H7 (cell line): Measurements from ENCODE around the gene DROSHA. TPM values are rescaled to one million over a fixed set of nuclear protein-coding genes. Genes with fewer than 3 reads are reported as not detected.
A peak's percentile ranks its signal among the peaks of the same experiment; 100 is the strongest.

Experiments
- DNase-seq: peaks from one replicate; pipeline ENCODE4 v3.0.0; 2012
- H3K27me3 ChIP-seq: 2 replicates; pipeline ENCODE4 v1.6.0; 2011; ENCODE audit warnings: mild to moderate bottlenecking, low read length; ENCODE audit not compliant: control insufficient read depth, insufficient read depth
- H3K36me3 ChIP-seq: replicated peaks from 2 replicates; pipeline ENCODE4 v1.5.1; 2011; ENCODE audit warnings: low read length; ENCODE audit not compliant: control insufficient read depth, insufficient read depth
- H3K4me3 ChIP-seq: 2 replicates; pipeline ENCODE4 v1.5.1; 2011; ENCODE audit warnings: low read depth, mild to moderate bottlenecking, control low read depth, low read length, moderate library complexity; ENCODE audit not compliant: insufficient read depth
- total RNA-seq: library from RNA; depleted of rRNA; stranded (reverse); fragments of >200 nt; shearing (Covaris generic); gene quantifications from 2 replicates; pipeline ENCODE4 v1.2.3, GENCODE V29; 2014

Gene DROSHA
- total RNA-seq, 1 experiment from 2014 or later = 36.0 TPM

DNA sequence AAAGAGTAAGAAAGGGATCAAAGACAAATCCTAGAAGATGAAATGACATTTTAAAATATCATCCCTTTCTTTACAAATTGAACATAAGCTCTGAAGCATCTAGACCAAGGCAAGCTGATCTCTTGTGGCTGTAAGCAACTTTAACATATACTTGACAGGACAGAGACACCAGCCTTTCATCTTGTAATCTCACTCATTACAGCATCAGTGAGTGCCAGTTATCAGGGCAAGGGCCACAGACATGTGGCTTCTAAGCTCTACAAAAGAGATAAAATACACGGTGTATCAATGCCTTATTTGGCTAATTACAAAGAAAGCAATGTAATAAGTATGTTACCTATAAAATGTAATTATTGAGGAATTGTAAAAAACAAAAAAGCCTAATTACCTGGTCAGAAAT is 95.0 kb downstream of the DROSHA start:
- DNase-seq = no peak
- 0 out of 2 replicates have a peak, but pooled peaks cover 1% of the 10 kb centered on the region for H3K36me3 ChIP-seq
- H3K27me3 ChIP-seq = no peaks in the 10 kb centered on the region
- H3K4me3 ChIP-seq = no peak overlapping the region

DNA sequence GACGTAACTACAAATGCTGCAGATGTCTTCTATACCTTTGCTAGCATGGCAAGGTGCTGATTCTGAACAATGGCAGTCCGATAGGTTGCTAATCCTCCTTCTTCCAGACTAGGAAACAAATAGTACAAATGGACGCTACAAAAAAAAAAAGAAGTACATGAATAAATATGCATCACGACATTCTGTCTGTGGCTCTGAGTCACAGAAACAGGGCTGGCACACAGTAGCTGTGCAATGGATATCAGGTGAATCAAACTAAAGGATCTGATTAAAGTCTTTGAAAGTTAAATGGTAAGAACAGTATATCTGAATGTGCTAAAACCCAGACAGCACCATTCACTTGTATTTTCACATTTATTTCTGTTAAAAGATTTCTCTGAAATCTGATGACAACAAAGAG is 96.2 kb downstream of the DROSHA start:
- Histone ChIP-seq H3K36me3 (0 out of 2 replicates have a peak, but pooled peaks cover 2% of the 10 kb centered on the region), H3K27me3 (no peaks in the 10 kb centered on the region), H3K4me3 (no peak overlapping the region)
- no peak for DNase-seq

DNA sequence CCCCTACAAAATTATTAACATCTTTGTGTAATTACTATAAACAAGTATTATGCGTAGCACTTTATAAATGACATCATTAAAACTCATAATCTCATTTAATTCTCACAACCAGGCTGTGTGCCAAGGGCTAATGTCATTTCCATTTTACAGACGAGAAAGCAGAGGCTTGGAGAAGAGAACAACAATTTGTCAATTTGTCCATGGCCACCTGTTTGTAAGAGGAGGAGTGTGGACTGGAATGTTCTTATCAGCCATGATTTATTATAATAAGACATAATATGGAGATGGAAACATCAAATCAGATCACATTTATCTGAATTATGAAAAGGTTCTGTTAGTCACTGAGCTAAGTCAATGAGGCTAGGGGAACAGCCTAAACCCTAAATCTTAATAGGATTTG is 97.0 kb downstream of the DROSHA start:
- Histone ChIP-seq H3K27me3 (no peaks in the 10 kb centered on the region), H3K4me3 (no peak overlapping the region), H3K36me3 (0 out of 2 replicates have a peak, but pooled peaks cover 2% of the 10 kb centered on the region)
- no peak for DNase-seq

DNA sequence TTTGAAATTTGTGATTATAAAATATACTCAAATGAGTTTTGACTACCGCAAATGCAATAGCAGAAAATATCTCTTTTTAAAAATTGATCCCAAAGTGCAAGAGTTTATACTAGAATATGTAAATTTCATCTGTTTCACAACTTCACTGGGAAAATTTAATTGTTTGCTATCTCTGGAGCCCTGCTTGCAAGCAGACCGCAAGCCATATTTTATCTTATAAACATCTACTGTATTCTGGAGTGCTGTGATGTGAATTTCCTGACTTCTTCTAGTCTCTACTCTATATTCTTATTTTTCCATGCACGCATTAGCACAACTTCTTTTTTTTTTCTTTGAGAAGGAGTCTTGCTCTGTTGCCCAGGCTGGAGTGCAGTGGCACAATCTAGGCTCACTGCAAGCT is 98.7 kb downstream of the DROSHA start:
- Histone ChIP-seq H3K27me3 (no peaks in the 10 kb centered on the region), H3K4me3 (no peak overlapping the region), H3K36me3 (0 out of 2 replicates have a peak, but pooled peaks cover 2% of the 10 kb centered on the region)
- no peak for DNase-seq

DNA sequence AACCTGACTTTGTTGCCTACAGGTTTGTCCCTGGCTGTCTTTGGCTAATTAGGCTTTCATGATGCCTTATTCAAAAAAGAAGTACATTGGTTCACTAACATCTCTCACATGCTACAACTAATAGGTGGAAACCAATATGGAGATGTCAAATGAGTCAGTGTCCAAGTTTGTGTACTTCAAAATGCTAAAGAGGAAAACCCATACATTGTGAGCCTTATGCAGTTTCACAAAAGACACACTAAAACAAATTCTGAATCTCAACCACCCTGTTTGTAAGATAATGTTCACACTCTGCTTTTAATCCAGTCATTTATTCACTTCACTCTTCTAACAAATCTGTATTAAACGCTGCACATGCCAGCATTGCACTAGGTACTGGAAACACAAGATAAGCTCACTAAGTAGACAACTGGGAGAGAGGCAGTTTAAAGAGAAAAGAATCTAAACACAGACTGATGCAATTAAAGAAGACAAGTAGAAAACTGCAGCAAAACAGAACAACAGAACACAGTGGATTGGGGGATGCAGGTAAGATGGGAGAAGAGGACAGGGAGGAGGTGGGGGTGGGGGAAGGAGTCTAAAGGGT is 104.1 kb downstream of the DROSHA start:
- no peak for DNase-seq
- no peaks in the 10 kb centered on the region for H3K27me3 ChIP-seq
- peaks cover 2% of the 10 kb centered on the region; the same call in 1 of the 2 replicates for H3K36me3 ChIP-seq
- H3K4me3 ChIP-seq = no peak overlapping the region

DNA sequence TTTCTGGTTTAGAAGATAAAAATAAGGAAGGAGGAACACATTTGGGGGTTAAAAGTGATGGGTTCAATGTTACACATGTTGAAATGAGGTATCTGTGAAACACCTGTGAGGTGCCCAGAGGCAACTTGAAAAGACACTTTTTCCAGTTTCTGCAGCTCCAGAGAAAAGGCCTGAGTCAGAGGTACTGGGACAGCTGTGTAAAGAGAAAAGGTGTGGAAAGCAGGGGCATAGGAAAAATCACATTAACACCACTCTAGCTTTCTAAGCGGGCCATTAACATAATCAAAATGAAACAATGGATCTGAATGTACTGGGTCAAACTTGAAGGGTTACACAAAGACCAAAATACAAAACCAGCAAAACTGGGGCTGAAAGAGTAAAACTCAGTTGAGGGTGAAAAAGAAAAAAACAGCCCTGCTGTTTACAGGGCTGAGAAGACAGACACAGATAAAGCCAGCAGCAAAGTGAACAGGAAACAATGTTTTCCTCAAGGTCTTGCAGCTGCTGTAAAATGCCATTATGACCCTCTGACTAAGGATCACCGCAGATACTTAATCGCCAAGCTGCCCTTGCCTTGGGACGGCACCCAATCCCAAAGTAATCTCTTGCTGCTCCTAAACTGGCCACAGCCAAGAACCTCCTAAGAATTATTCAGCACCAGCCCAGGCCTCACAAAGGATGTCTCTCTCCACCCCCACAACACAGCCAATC is 104.7 kb downstream of the DROSHA start:
- Histone ChIP-seq H3K36me3 (peaks cover 5% of the 10 kb centered on the region), H3K27me3 (no peaks in the 10 kb centered on the region), H3K4me3 (no peak overlapping the region)
- DNase-seq = peak; percentile 8

DNA sequence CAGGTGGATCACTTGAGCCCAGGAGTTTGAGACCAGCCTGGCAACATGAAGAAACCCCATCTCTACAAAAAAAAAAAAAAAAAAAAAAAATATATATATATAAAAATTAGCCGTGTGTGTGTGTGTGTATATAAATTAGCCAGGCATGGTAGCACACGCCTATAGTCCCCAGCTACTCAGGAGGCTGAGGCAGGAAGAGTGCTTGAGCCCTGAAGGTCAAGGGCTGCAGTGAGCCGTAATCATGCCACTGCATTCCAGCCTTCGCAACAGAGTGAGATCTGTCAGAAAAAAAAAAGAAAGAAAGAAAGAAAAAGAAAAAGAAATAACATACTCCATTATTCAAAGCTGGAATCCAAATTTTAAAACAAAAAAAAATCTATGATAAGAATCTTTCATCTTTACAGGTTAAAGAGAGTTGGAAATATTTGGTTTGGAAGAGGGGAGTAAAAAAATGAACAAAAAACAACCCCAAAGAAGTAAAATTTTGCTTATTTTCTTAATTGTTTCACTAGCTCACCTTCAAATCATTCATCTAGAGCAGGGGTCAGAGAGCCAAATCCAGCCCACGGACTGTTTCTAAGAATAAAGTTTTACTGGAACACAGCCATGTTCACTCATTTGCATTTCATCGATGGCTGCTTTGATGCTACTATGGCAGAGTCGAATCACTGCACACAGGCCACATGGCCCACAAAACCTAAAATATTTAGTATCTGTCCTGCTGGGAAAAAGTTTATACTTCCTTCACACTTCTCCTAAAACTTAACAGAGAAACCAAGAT is 109.9 kb downstream of the DROSHA start:
- no peak for DNase-seq
- Histone ChIP-seq H3K4me3 (no peak overlapping the region), H3K27me3 (no peaks in the 10 kb centered on the region), H3K36me3 (peaks cover 18% of the 10 kb centered on the region)

DNA sequence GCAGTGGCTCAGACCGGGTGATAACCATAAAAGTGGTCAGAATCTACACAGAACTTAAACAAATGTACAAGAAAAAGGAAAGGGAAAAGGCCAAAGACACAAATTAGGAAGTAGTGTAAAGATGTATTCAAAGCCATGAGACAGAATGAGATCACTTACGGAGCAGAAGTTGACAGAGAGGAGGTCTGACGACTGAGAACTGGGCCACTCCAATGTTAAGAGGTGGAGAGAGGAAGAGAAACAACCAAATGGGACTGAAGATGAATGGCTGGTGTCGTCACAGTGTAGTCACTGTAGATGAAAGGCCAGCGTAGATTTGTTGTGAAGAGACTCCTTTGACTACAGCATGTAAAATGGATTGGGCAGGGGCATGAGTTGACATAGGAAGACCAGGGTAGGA is 114.4 kb downstream of the DROSHA start:
- no peak overlapping the region for H3K4me3 ChIP-seq
- DNase-seq = no peak
- H3K27me3 ChIP-seq = no peaks in the 10 kb centered on the region
- peaks cover 20% of the 10 kb centered on the region for H3K36me3 ChIP-seq

DNA sequence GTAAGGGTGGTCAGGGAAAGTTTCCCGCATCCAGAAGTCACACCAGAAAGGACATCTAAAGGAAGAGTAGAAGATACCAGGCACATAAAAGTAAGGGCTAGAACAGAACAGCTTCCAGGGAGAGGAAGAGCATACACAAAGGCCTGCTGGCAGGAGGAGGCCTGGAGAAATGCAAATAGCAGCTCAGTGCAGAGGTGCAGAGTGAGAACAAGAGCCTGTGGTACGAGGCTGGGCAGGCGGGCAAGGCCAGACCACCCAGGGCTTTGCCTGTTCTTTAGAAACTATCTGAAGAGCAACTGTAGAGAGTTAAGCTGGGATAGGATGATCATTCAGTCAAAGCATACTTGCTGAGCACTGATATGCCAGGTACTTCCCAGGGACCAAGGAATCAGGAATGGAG is 115.3 kb downstream of the DROSHA start:
- Histone ChIP-seq H3K36me3 (peaks cover 17% of the 10 kb centered on the region), H3K27me3 (no peaks in the 10 kb centered on the region), H3K4me3 (no peak overlapping the region)
- DNase-seq = no peak

DNA sequence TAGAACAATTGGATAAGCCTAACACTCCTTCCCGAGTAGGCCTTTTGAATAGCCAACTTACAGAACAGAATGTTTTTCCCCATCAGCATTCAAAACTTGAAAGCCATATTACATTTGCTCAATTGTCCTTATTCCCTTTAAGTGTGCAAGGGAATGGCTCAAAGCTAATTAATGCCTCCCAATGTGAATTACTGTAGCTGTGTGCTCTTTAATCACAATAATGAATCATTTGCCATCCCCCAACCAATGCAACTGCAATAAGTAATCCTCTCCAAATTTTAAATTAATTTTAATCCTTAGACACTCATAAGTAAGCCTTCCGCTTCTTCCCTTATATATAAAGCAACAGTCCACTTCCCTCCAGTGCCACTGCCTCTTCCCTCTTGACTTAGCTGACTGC is 115.9 kb downstream of the DROSHA start:
- Histone ChIP-seq H3K4me3 (no peak overlapping the region), H3K27me3 (no peaks in the 10 kb centered on the region), H3K36me3 (peaks cover 15% of the 10 kb centered on the region)
- no peak for DNase-seq

DNA sequence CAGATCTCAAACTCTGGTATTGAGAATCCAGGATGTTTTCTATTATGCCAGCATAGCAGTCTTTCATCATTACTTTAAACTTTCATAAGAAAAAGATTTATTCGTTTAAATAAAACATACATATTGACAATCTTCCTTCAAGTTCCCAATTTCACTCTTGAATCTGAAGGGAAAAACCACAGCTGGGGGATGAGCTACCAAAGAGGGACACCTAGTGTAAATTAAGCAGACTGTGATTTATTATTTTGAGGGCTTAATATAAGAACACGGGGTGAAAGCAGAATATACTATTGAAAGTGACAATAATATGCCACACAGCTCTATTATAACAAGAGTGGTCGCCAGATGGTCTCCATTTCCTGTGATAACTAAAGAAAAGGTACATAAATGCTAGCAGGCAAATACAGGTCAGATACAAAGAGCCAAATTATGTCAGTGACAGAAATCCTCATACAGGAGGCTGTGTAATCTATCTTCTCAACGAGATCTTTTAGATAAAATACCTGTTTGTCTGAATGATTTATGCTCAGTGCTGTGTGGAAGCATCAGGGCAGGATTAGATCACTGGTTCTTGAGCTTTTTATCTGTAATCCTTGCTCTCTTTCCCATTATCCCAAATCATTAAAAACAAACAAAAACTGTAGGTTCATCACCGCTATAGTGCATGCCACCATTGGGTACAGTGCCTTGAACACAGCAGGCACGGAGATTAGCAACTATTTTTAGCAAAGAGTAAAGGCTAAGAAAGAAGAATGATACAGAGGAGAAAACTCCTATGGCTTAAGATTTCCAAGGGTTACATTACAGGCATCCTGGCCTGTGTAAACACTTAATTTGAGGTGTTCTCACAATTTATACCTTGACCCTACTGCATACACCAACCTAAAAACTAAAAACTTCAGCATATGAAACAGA is 116.6 kb downstream of the DROSHA start:
- Histone ChIP-seq H3K36me3 (peaks cover 11% of the 10 kb centered on the region), H3K4me3 (no peak overlapping the region), H3K27me3 (no peaks in the 10 kb centered on the region)
- DNase-seq = no peak

DNA sequence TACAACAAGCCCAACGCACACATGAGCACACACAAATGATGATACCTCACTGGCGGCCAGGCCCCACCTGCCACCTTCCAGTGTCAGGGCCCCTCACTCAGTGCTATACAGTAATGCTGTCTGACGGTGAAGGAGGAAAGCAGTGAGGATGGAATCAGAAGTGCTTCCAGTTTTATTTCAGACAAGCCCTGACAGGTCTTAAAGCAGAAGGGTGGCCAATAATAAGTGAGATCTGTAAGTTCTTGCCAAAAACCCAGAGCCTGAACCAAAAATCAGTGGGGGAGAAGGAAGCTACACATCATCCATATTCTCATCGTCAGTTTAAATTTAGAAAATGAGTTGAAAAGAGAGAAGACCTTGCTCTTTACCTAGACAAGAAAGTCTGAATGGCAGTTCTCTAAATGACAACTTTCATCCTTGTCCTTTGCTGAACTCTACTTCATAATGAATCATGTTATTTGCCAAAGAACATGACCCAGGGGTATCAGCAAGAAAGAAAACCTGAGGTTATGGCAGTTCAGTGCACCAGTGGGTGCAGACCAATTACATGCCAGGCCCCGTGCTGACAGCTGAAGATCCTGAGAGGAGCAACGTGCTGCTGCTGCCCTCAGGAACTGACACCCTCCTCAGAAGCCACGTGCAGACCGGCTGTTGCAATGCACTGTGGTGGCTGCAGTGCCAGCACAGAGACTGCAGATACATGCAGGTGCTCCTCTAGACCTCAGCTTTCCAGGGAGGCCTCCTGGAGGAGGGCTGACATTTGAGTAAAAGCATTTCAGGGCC is 118.7 kb downstream of the DROSHA start:
- Histone ChIP-seq H3K36me3 (peaks cover 7% of the 10 kb centered on the region), H3K4me3 (no peak overlapping the region), H3K27me3 (no peaks in the 10 kb centered on the region)
- no peak for DNase-seq

DNA sequence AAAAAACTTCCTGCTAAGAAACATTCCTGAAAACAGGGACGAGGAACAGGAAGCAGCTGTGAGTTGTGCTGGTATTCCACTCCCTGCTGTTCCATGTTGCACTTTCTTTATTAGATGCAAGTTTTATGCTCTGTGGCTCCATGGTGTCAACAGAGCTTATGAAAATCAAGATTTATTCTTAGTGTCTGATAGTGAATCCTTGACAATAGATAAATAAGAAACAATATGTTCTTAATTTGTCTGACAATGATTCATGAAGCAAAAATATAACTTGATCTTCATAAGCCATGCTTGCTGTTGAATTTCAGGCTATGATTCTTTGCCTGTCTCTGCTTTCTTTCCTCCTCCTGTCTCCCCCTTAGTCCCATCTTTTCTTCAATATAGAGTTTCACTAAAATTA is 119.6 kb downstream of the DROSHA start:
- DNase-seq = no peak
- Histone ChIP-seq H3K27me3 (no peaks in the 10 kb centered on the region), H3K4me3 (no peak overlapping the region), H3K36me3 (peaks cover 5% of the 10 kb centered on the region)
